ENCODE results near the gene COPZ1. TPM values are rescaled to one million over a fixed set of nuclear protein-coding genes. Genes with fewer than 3 reads are reported as not detected.

COPZ1 gene
- total and polyA plus RNA-seq, 9 of the 15 experiments (the other 6 are each of a cell fraction or from before 2014, with no cell fraction given) = 137 to 487 (median 233) TPM

GRCh38 chr12:54340846-54341245, 15.9 kb downstream of the COPZ1 start (continued):
- TF ChIP-seq PHF21A (IDR thresholded peaks at IDR 0.05; ENCODE audit: borderline replicate concordance, low read depth) = no peak
- no peak for TF ChIP-seq CC2D1A (IDR thresholded peaks at IDR 0.05)
- TF ChIP-seq BCOR (IDR thresholded peaks at IDR 0.05) = no peak
- TF ChIP-seq POLR2AphosphoS2 (IDR thresholded peaks at IDR 0.05; ENCODE audit: low read length) = no peak
- TF ChIP-seq, protein P1, sequence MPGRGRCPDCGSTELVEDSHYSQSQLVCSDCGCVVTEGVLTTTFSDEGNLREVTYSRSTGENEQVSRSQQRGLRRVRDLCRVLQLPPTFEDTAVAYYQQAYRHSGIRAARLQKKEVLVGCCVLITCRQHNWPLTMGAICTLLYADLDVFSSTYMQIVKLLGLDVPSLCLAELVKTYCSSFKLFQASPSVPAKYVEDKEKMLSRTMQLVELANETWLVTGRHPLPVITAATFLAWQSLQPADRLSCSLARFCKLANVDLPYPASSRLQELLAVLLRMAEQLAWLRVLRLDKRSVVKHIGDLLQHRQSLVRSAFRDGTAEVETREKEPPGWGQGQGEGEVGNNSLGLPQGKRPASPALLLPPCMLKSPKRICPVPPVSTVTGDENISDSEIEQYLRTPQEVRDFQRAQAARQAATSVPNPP (IDR thresholded peaks at IDR 0.05; ENCODE audit: borderline replicate concordance, insufficient read depth, insufficient read length) = no peak
- TF ChIP-seq ZNF311 (CRISPR knock-in tag; IDR thresholded peaks at IDR 0.05) = no peak

GRCh38 chr12:54341378-54342300, 16.7 kb downstream of the COPZ1 start:
- CTCF ChIA-PET (ENCODE audit: low intra/inter-chr PET ratio) = no interaction called here
- WGBS (ENCODE audit: insufficient coverage, low coverage, missing lambda C conversion rate) = 90% methylated on average over 9 of the region's 9 CpGs
- no peak overlapping the region for H3K27ac ChIP-seq (ENCODE audit: extremely low read depth, low read depth, low read length)
- DNase-seq (ENCODE audit: extremely low read depth in 1 of 4, low spot score in 3 of 4) = no peak
- H3K9me1 ChIP-seq (ENCODE audit: control insufficient read depth, insufficient read depth, low read length) = no peaks in the 10 kb centered on the region
- H4K20me1 ChIP-seq (replicated peaks; ENCODE audit: control insufficient read depth, insufficient read depth, low read length) = no peaks in the 10 kb centered on the region
- no peak for FAIRE-seq
- intact Hi-C loops (cut with micrococcal nuclease) = no loop called here
- H3K36me3 ChIP-seq (ENCODE audit: control insufficient read depth, insufficient read depth, low read length) = peaks cover 76% of the 10 kb centered on the region
- no peak overlapping the region for H3K4me3 ChIP-seq
- no peak overlapping the region for H3K4me2 ChIP-seq (ENCODE audit: insufficient read depth, low read length)
- H3K27me3 ChIP-seq (ENCODE audit: control insufficient read depth in 2 of 2, insufficient read depth in 2 of 2, low read length in 2 of 2) = no peaks in the 10 kb centered on the region
- in situ Hi-C loops (cut with MboI) = no loop called here
- no peaks in the 10 kb centered on the region for H3K9me3 ChIP-seq (replicated peaks; ENCODE audit: control insufficient read depth, insufficient read depth, low read depth, low read length)
- no peak for ATAC-seq
- no peak overlapping the region for H2AFZ ChIP-seq (ENCODE audit: low read depth, low read length)
- peaks cover 18 to 35% of the 10 kb centered on the region in 2 experiments for H3K4me1 ChIP-seq (replicated peaks in 1 of 2; ENCODE audit: control insufficient read depth in 2 of 2, insufficient read depth in 2 of 2, low read length in 2 of 2)
- H3K9ac ChIP-seq (ENCODE audit: insufficient read depth in 1 of 2, low read depth in 2 of 2, low read length in 2 of 2) = no peak overlapping the region
- H3K79me2 ChIP-seq (ENCODE audit: control insufficient read depth, insufficient read depth, low read length) = peaks cover 49% of the 10 kb centered on the region
- POLR2A ChIA-PET = interaction anchor here (0.6 to 2.0 kb wide), 9 partner anchors 8 to 60 kb away, joined by 3 to 9 read pairs (median 3); no protein-coding TSS in a partner anchor
- BruUV-seq (replicated peaks) = no TSS peak
- no peak for TF ChIP-seq HNRNPK (IDR thresholded peaks at IDR 0.05; ENCODE audit: low read depth, low read length, poor library complexity, severe bottlenecking)
- TF ChIP-seq THAP12 (CRISPR knock-in tag; IDR thresholded peaks at IDR 0.05) = no peak
- no peak for TF ChIP-seq SMARCA4 (IDR thresholded peaks at IDR 0.05)
- TF ChIP-seq PHB2 (IDR thresholded peaks at IDR 0.05; ENCODE audit: low read depth) = no peak
- TF ChIP-seq CGGBP1 (CRISPR knock-in tag; IDR thresholded peaks at IDR 0.05) = no peak
- no peak for TF ChIP-seq NCOA1 (IDR thresholded peaks at IDR 0.05; ENCODE audit: low read depth)
- no peak for TF ChIP-seq TAF15 (IDR thresholded peaks at IDR 0.05; ENCODE audit: low read depth, low read length)
- no peak for TF ChIP-seq IRF2 (CRISPR knock-in tag; IDR thresholded peaks at IDR 0.05)
- no peak for TF ChIP-seq ZNF146 (CRISPR knock-in tag; IDR thresholded peaks at IDR 0.05; ENCODE audit: unreplicated experiment)
- TF ChIP-seq BCL6 (CRISPR knock-in tag; IDR thresholded peaks at IDR 0.05) = no peak
- no peak for TF ChIP-seq STAG1 (CRISPR knock-in tag; IDR thresholded peaks at IDR 0.05; ENCODE audit: borderline replicate concordance)
